Liver (tissue), 9 donors: ENCODE data around the gene SLC38A7. TPM values are rescaled to one million over a fixed set of nuclear protein-coding genes. Genes with fewer than 3 reads are reported as not detected.

ENCODE experiments used
- DNase-seq: peaks from one replicate; pipeline ENCODE4 v3.0.0-alpha.2; 2017; ENCODE audit warnings: low spot score
- H3K27ac ChIP-seq, 2 donors: one replicate each; pipeline ENCODE4 v1.7.0; 2013; ENCODE audit warnings: inconsistent platforms in 2 of 2, low read length in 2 of 2, control low read depth in 1 of 2, low read depth in 1 of 2, mild to moderate bottlenecking in 1 of 2
- H3K27me3 ChIP-seq, 4 donors: one replicate each; pipeline versions ENCODE4 v1.6.1 to v1.7.0; 2013; ENCODE audit warnings: low read length in 3 of 4, inconsistent platforms in 1 of 4, mild to moderate bottlenecking in 1 of 4, moderate library complexity in 1 of 4; ENCODE audit not compliant: control insufficient read depth in 4 of 4, insufficient read depth in 4 of 4
- H3K36me3 ChIP-seq, 4 donors: one replicate each; pipeline versions ENCODE4 v1.6.1 to v1.7.0; 2013; ENCODE audit warnings: low read length in 3 of 4, mild to moderate bottlenecking in 3 of 4, low read depth in 1 of 4, moderate library complexity in 1 of 4; ENCODE audit not compliant: control insufficient read depth in 4 of 4, insufficient read depth in 3 of 4
- H3K4me1 ChIP-seq, 4 donors: one replicate each; pipeline versions ENCODE4 v1.6.1 to v1.7.0; 2013; ENCODE audit warnings: low read length in 3 of 4, mild to moderate bottlenecking in 3 of 4, moderate library complexity in 1 of 4; ENCODE audit not compliant: control insufficient read depth in 4 of 4, insufficient read depth in 4 of 4
- H3K4me3 ChIP-seq, 3 donors: one replicate each; pipeline versions ENCODE4 v1.6.1 to v1.7.0; 2013; ENCODE audit warnings: low read length in 3 of 3, control low read depth in 1 of 3, low read depth in 1 of 3, mild to moderate bottlenecking in 1 of 3
- H3K9ac ChIP-seq, 2 donors: one replicate each; pipeline ENCODE4 v1.7.0; 2013; ENCODE audit warnings: low read length in 2 of 2, mild to moderate bottlenecking in 2 of 2, moderate library complexity in 2 of 2, control low read depth in 1 of 2, low read depth in 1 of 2
- H3K9me3 ChIP-seq, 4 donors: one replicate each; pipeline versions ENCODE4 v1.6.1 to v1.7.0; 2013; ENCODE audit warnings: low read length in 3 of 4; ENCODE audit not compliant: control insufficient read depth in 4 of 4
- EGR1 ChIP-seq, 2 donors: IDR thresholded peaks; 2 replicates each; pipeline ENCODE4 v1.6.1; 2016 to 2018; ENCODE audit warnings: antibody characterized with exemption in 2 of 2, low read depth in 2 of 2
- FOXA2 ChIP-seq: IDR thresholded peaks from 2 replicates; pipeline ENCODE4 v1.6.1; 2016; ENCODE audit warnings: antibody characterized with exemption
- GABPA ChIP-seq, 2 donors: IDR thresholded peaks in 1 of 2; conservative IDR thresholded peaks in 1 of 2; 2 replicates each; pipeline ENCODE4 v1.6.1; 2016; ENCODE audit warnings: antibody characterized with exemption in 2 of 2, mild to moderate bottlenecking in 1 of 2, moderate library complexity in 1 of 2
- HNF4A ChIP-seq, 2 donors: conservative IDR thresholded peaks; 2 replicates each; pipeline ENCODE4 v1.6.1; 2016; ENCODE audit warnings: antibody characterized with exemption in 2 of 2, mild to moderate bottlenecking in 2 of 2
- HNF4G ChIP-seq: IDR thresholded peaks from 2 replicates; pipeline ENCODE4 v1.6.1; 2016; ENCODE audit warnings: antibody characterized with exemption
- JUND ChIP-seq, 2 donors: IDR thresholded peaks; 2 replicates each; pipeline ENCODE4 v1.6.1; 2016; ENCODE audit warnings: antibody characterized with exemption in 2 of 2
- NR2F2 ChIP-seq: IDR thresholded peaks from 2 replicates; pipeline ENCODE4 v1.6.1; 2016; ENCODE audit warnings: antibody characterized with exemption
- RAD21 ChIP-seq, 2 donors: IDR thresholded peaks; 2 replicates each; pipeline ENCODE4 v1.6.1; 2016; ENCODE audit warnings: antibody characterized with exemption in 2 of 2, mild to moderate bottlenecking in 2 of 2
- RXRA ChIP-seq, 2 donors: IDR thresholded peaks; 2 replicates each; pipeline ENCODE4 v1.6.1; 2017 to 2018; ENCODE audit warnings: antibody characterized with exemption in 2 of 2, mild to moderate bottlenecking in 1 of 2
- SP1 ChIP-seq: IDR thresholded peaks from 2 replicates; pipeline ENCODE4 v1.6.1; 2018; ENCODE audit warnings: antibody characterized with exemption, mild to moderate bottlenecking
- TAF1 ChIP-seq: conservative IDR thresholded peaks from 2 replicates; pipeline ENCODE4 v1.6.1; 2016; ENCODE audit warnings: antibody characterized with exemption, mild to moderate bottlenecking
- YY1 ChIP-seq: IDR thresholded peaks from 2 replicates; pipeline ENCODE4 v1.6.1; 2016; ENCODE audit warnings: antibody characterized with exemption, mild to moderate bottlenecking
- WGBS: extraction: QIAGEN DNeasy Blood & Tissue Kit; methylation state at CpG from one replicate; pipeline ENCODE4 v1.1.7; 2013; 5-methylcytosine and 5-hydroxymethylcytosine counted together
- polyA plus RNA-seq, 2 donors: library from polyadenylated mRNA; stranded (reverse) in 1 of 2; unstranded in 1 of 2; fragments of 200-250 nt in 1 of 2; fragments of >200 nt in 1 of 2; fragmentation: Nextera tagmentation in 1 of 2; extraction: Ambion mirVana in 1 of 2; gene quantifications; one replicate each; pipeline versions ENCODE4 v1.2.1 to v1.2.3, GENCODE V29; 2013 to 2015
- total RNA-seq, 2 donors: library from RNA; depleted of rRNA; stranded (reverse); fragments of >200 nt; gene quantifications; one replicate each; pipeline ENCODE4 v1.2.3, GENCODE V29; 2014
- TF ChIP-seq, protein P1 (sequence below): fragments of 150-350 bp; IDR thresholded peaks from 2 replicates; pipeline ENCODE4 v1.5.1; 2017; ENCODE audit warnings: improper control_type of control experiment, low read depth, low read length; ENCODE audit not compliant: missing input control
- TF ChIP-seq, protein P2 (sequence below): IDR thresholded peaks from 2 replicates; pipeline ENCODE4 v1.6.1; 2016; ENCODE audit warnings: antibody characterized with exemption
- TF ChIP-seq, protein P3 (sequence below): IDR thresholded peaks from 2 replicates; pipeline ENCODE4 v1.6.1; 2016; ENCODE audit warnings: antibody characterized with exemption, mild to moderate bottlenecking
- TF ChIP-seq, protein P4 (sequence below): IDR thresholded peaks from 2 replicates; pipeline ENCODE4 v1.6.1; 2016; ENCODE audit warnings: antibody characterized with exemption
- donor health status: healthy.
- donor health status: healthy.
- donor health status: healthy.
- donor health status: healthy.
- donor health status: healthy.

Gene SLC38A7
- total and polyA plus RNA-seq, 4 donors: 7.9 to 18.7 (median 11.0) TPM

DNA sequence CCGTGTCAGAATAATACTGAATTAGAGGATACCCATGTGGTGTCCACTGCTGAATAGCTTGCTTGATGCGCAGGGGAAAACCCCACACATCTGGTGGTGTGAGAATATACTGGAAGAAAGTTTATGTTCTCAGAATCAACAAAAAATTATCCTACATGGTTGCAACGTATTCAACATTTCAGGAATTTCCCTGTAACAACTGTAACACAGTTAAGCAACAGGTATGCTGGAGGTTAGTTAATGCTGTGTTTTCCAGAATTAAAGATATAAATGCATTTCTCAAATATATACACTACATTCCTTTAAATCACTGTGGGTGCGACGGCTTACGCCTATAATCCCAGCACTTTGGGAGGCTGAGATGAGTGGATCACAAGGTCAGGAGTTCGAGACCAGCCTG is 60.4 kb downstream of the SLC38A7 start (continued):
- TF ChIP-seq, protein P1, sequence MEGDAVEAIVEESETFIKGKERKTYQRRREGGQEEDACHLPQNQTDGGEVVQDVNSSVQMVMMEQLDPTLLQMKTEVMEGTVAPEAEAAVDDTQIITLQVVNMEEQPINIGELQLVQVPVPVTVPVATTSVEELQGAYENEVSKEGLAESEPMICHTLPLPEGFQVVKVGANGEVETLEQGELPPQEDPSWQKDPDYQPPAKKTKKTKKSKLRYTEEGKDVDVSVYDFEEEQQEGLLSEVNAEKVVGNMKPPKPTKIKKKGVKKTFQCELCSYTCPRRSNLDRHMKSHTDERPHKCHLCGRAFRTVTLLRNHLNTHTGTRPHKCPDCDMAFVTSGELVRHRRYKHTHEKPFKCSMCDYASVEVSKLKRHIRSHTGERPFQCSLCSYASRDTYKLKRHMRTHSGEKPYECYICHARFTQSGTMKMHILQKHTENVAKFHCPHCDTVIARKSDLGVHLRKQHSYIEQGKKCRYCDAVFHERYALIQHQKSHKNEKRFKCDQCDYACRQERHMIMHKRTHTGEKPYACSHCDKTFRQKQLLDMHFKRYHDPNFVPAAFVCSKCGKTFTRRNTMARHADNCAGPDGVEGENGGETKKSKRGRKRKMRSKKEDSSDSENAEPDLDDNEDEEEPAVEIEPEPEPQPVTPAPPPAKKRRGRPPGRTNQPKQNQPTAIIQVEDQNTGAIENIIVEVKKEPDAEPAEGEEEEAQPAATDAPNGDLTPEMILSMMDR: no peak
- TF ChIP-seq HNF4A (conservative IDR thresholded peaks at IDR 0.05): no peak

DNA sequence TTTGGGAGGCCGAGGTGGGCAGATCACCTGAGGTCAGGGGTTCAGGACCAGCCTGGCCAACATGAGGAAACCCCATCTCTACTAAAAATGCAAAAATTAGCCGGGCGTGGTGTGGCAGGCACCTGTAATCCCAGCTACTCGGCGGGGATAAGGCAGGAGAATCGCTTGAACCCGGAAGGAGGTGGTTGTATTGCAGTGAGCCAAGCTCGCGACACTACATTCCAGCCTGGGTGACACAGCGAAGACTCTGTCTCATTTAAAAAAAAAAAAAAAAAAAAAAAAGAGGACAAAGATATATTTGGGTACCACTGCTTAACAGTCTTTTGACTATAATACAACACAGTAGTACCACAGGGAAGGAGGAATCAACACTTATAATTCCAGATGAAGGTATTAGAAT is 64.2 kb downstream of the SLC38A7 start:
- DNase-seq: no peak
- peaks cover 3 to 34% (median 21%) of the 10 kb centered on the region in 4 donors for H3K36me3 ChIP-seq

DNA sequence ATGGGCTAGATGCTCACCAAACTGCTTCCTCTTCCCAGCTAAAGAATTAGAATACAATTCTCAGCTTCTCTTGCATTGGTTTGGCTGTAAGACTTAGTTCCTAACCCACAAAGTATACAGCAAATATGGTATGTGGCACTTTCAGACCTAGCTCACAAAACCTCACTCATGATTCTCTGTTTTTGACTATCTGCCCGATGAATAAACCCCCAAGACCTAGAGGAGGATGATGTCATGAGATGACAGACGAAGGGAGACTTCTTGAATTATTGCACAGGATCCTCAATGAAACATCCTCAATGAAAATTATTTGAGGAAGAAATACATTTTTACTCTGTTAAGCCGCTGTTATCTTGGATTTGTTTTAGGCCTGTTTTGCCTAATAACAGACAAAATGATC is 69.3 kb downstream of the SLC38A7 start:
- Histone ChIP-seq H3K9ac (no peak overlapping the region), H3K4me1 (peaks cover 0 to 7% (median 5%) of the 10 kb centered on the region in 4 donors), H3K4me3 (no peak overlapping the region), H3K36me3 (peaks cover 0 to 20% (median 15%) of the 10 kb centered on the region in 4 donors), H3K9me3 (no peaks in the 10 kb centered on the region), H3K27me3 (no peaks in the 10 kb centered on the region), H3K27ac (no peak overlapping the region)
- DNase-seq: no peak
- 58% methylated on average over 3 of the region's 3 CpGs for WGBS
- no peak for TF ChIP-seq EGR1 (IDR thresholded peaks at IDR 0.05; ENCODE audit: low read depth in 2 of 2)
- TF ChIP-seq RXRA (IDR thresholded peaks at IDR 0.05): no peak
- TF ChIP-seq YY1: no peak
- TF ChIP-seq JUND (IDR thresholded peaks at IDR 0.05): no peak
- TF ChIP-seq SP1: no peak
- TF ChIP-seq GABPA (IDR thresholded peaks at IDR 0.05 in 1 of 2, conservative IDR thresholded peaks at IDR 0.05 in 1 of 2): no peak
- no peak for TF ChIP-seq FOXA2
- no peak for TF ChIP-seq NR2F2
- TF ChIP-seq, protein P1: no peak
- TF ChIP-seq, protein P2, sequence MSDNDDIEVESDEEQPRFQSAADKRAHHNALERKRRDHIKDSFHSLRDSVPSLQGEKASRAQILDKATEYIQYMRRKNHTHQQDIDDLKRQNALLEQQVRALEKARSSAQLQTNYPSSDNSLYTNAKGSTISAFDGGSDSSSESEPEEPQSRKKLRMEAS: no peak
- TF ChIP-seq RAD21 (IDR thresholded peaks at IDR 0.05): no peak
- no peak for TF ChIP-seq TAF1

More for the DNA sequence above, 64.2 kb downstream of the SLC38A7 start:
- Histone ChIP-seq H3K27me3 (no peaks in the 10 kb centered on the region), H3K9me3 (no peaks in the 10 kb centered on the region), H3K4me1 (no peaks in the 10 kb centered on the region), H3K9ac (no peak overlapping the region), H3K27ac (no peak overlapping the region), H3K4me3 (no peak overlapping the region)
- WGBS: 95% methylated on average over 10 of the region's 10 CpGs
- TF ChIP-seq HNF4A (conservative IDR thresholded peaks at IDR 0.05): no peak
- TF ChIP-seq SP1: no peak
- TF ChIP-seq FOXA2: no peak
- TF ChIP-seq, protein P3, sequence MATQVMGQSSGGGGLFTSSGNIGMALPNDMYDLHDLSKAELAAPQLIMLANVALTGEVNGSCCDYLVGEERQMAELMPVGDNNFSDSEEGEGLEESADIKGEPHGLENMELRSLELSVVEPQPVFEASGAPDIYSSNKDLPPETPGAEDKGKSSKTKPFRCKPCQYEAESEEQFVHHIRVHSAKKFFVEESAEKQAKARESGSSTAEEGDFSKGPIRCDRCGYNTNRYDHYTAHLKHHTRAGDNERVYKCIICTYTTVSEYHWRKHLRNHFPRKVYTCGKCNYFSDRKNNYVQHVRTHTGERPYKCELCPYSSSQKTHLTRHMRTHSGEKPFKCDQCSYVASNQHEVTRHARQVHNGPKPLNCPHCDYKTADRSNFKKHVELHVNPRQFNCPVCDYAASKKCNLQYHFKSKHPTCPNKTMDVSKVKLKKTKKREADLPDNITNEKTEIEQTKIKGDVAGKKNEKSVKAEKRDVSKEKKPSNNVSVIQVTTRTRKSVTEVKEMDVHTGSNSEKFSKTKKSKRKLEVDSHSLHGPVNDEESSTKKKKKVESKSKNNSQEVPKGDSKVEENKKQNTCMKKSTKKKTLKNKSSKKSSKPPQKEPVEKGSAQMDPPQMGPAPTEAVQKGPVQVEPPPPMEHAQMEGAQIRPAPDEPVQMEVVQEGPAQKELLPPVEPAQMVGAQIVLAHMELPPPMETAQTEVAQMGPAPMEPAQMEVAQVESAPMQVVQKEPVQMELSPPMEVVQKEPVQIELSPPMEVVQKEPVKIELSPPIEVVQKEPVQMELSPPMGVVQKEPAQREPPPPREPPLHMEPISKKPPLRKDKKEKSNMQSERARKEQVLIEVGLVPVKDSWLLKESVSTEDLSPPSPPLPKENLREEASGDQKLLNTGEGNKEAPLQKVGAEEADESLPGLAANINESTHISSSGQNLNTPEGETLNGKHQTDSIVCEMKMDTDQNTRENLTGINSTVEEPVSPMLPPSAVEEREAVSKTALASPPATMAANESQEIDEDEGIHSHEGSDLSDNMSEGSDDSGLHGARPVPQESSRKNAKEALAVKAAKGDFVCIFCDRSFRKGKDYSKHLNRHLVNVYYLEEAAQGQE: no peak
- no peak for TF ChIP-seq EGR1 (IDR thresholded peaks at IDR 0.05; ENCODE audit: low read depth in 2 of 2)
- TF ChIP-seq, protein P4, sequence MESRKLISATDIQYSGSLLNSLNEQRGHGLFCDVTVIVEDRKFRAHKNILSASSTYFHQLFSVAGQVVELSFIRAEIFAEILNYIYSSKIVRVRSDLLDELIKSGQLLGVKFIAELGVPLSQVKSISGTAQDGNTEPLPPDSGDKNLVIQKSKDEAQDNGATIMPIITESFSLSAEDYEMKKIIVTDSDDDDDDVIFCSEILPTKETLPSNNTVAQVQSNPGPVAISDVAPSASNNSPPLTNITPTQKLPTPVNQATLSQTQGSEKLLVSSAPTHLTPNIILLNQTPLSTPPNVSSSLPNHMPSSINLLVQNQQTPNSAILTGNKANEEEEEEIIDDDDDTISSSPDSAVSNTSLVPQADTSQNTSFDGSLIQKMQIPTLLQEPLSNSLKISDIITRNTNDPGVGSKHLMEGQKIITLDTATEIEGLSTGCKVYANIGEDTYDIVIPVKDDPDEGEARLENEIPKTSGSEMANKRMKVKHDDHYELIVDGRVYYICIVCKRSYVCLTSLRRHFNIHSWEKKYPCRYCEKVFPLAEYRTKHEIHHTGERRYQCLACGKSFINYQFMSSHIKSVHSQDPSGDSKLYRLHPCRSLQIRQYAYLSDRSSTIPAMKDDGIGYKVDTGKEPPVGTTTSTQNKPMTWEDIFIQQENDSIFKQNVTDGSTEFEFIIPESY: no peak
- no peak for TF ChIP-seq YY1
- TF ChIP-seq TAF1: no peak
- no peak for TF ChIP-seq HNF4G
- TF ChIP-seq RXRA (IDR thresholded peaks at IDR 0.05): no peak
